Measurements from ENCODE around the gene ERBB2.
"Not testable (repeated sequence)": the region's sequence is repeated elsewhere in the genome, so short reads cannot be mapped to it uniquely, and the experiment has no call there.

ERBB2 gene

GRCh38 chr17:39744836-39745215 is 45.0 kb downstream of the ERBB2 start:
- TF ChIP-seq CTCF (IDR thresholded peaks at IDR 0.05; ENCODE audit: borderline replicate concordance, control extremely low read depth, extremely low read depth, insufficient read depth, missing control alignments): no peak
- DNase-seq (ENCODE audit: low spot score): no peak
- in situ Hi-C loops (cut with MboI; ENCODE audit: low sequenced_read_pairs, unreplicated experiment): loop anchor here (10.0 kb wide), 1 partner anchor 110 kb away; the partner anchor contains the start of gene STARD3

- in situ Hi-C loops (cut with MboI; ENCODE audit: low sequenced_read_pairs, unreplicated experiment): loop anchor here (10.0 kb wide), 1 partner anchor 111 kb away; the partner anchor contains the start of gene STARD3
- no peak for TF ChIP-seq CTCF (IDR thresholded peaks at IDR 0.05; ENCODE audit: borderline replicate concordance, control extremely low read depth, extremely low read depth, insufficient read depth, missing control alignments)
- no peak for DNase-seq (ENCODE audit: low spot score)
Measured at GRCh38 chr17:39745335-39746144, 45.7 kb downstream of the ERBB2 start.

- in situ Hi-C loops (cut with MboI; ENCODE audit: low sequenced_read_pairs, unreplicated experiment): loop anchor here (10.0 kb wide), 1 partner anchor 111 kb away; the partner anchor contains the start of gene STARD3
- DNase-seq (ENCODE audit: low spot score): no peak
- TF ChIP-seq CTCF (IDR thresholded peaks at IDR 0.05; ENCODE audit: borderline replicate concordance, control extremely low read depth, extremely low read depth, insufficient read depth, missing control alignments): no peak
Measured at GRCh38 chr17:39746145-39746461, 46.2 kb downstream of the ERBB2 start.

- DNase-seq (ENCODE audit: low spot score): no peak
- TF ChIP-seq CTCF (IDR thresholded peaks at IDR 0.05; ENCODE audit: borderline replicate concordance, control extremely low read depth, extremely low read depth, insufficient read depth, missing control alignments): no peak
- in situ Hi-C loops (cut with MboI; ENCODE audit: low sequenced_read_pairs, unreplicated experiment): loop anchor here (10.0 kb wide), 1 partner anchor 113 kb away; the partner anchor contains the start of gene STARD3
Measured at GRCh38 chr17:39747745-39748144, 47.9 kb downstream of the ERBB2 start.

- DNase-seq (ENCODE audit: low spot score): not testable (repeated sequence)
- in situ Hi-C loops (cut with MboI; ENCODE audit: low sequenced_read_pairs, unreplicated experiment): loop anchor here (10.0 kb wide), 1 partner anchor 114 kb away; the partner anchor contains the start of gene STARD3
Measured at GRCh38 chr17:39748444-39749034, 48.7 kb downstream of the ERBB2 start.

- in situ Hi-C loops (cut with MboI; ENCODE audit: low sequenced_read_pairs, unreplicated experiment): no loop called here
- no peak for DNase-seq (ENCODE audit: low spot score)
- TF ChIP-seq CTCF (IDR thresholded peaks at IDR 0.05; ENCODE audit: borderline replicate concordance, control extremely low read depth, extremely low read depth, insufficient read depth, missing control alignments): no peak
Measured at GRCh38 chr17:39750131-39751015, 50.5 kb downstream of the ERBB2 start.
